ENCODE data around the gene ELOVL2. TPM values are rescaled to one million over a fixed set of nuclear protein-coding genes. Genes with fewer than 3 reads are reported as not detected.

ELOVL2 gene
- total and polyA plus RNA-seq, 12 donors, result 0.73 to 3.5 (median 1.2) TPM

DNA sequence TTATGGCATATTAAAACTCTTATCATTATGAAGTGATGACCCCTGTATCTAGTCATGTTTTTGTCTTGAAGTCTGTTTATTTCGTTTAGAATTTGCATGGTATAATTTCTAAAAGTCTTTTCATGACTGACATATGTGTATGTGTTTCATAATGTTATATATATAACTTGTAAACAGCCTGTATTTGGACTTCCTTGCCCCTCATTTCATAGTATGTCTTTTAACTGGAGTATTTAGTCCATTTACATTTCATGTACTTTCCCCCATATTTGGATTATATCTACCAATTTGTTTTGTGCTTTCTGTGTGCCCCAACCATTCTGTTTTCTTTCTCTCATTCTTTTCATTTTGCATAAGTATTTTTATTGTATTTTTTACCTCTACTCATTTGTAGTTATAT, 98.3 kb downstream of the ELOVL2 start:
- Histone ChIP-seq H3K36me3 (no peaks in the 10 kb centered on the region), H3K27me3 (no peaks in the 10 kb centered on the region), H3K4me1 (no peaks in the 10 kb centered on the region), H3K27ac (no peak overlapping the region), H3K4me3 (no peak overlapping the region), H3K9me3 (peaks cover 0 to 13% (median 0%) of the 10 kb centered on the region in 11 donors)
- TF ChIP-seq, protein P1, sequence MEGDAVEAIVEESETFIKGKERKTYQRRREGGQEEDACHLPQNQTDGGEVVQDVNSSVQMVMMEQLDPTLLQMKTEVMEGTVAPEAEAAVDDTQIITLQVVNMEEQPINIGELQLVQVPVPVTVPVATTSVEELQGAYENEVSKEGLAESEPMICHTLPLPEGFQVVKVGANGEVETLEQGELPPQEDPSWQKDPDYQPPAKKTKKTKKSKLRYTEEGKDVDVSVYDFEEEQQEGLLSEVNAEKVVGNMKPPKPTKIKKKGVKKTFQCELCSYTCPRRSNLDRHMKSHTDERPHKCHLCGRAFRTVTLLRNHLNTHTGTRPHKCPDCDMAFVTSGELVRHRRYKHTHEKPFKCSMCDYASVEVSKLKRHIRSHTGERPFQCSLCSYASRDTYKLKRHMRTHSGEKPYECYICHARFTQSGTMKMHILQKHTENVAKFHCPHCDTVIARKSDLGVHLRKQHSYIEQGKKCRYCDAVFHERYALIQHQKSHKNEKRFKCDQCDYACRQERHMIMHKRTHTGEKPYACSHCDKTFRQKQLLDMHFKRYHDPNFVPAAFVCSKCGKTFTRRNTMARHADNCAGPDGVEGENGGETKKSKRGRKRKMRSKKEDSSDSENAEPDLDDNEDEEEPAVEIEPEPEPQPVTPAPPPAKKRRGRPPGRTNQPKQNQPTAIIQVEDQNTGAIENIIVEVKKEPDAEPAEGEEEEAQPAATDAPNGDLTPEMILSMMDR (IDR thresholded peaks at IDR 0.05), result no peak
- DNase-seq (no peak), ATAC-seq (no peak)
- 77 to 88% methylated on average over 1 of the region's 1 CpG for WGBS, 2 donors
- intact Hi-C loops (cut with DNase I), result no loop called here

DNA sequence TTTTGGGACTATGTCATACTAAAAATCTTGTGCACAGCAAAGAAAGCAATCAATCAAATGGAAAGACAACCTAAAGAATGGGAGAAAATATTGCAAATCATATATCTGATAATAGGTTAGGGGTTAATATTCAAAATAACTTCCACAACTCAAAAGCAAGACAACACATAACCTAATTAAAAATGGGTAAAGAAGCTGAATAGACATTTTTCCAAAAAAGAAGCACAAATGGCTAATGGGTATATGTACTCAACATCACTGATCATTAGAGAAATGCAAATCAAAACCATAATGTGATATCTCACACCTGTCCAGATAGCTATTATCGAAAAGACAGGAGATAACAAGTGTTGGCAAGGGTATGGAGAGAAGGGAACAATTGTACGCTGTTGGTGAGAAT, 104.3 kb downstream of the ELOVL2 start:
- H3K27me3 ChIP-seq, result no peaks in the 10 kb centered on the region
- H3K9me3 ChIP-seq, result peaks cover 0 to 8% (median 0%) of the 10 kb centered on the region in 11 donors
- no peaks in the 10 kb centered on the region for H3K4me1 ChIP-seq
- ATAC-seq (no peak), DNase-seq (no peak)
- TF ChIP-seq, protein P1 (IDR thresholded peaks at IDR 0.05), result no peak
- 94 to 97% methylated on average over 2 of the region's 2 CpGs for WGBS, 2 donors
- no peaks in the 10 kb centered on the region for H3K36me3 ChIP-seq
- H3K27ac ChIP-seq, result no peak overlapping the region
- intact Hi-C loops (cut with DNase I), result no loop called here
- no peak overlapping the region for H3K4me3 ChIP-seq

DNA sequence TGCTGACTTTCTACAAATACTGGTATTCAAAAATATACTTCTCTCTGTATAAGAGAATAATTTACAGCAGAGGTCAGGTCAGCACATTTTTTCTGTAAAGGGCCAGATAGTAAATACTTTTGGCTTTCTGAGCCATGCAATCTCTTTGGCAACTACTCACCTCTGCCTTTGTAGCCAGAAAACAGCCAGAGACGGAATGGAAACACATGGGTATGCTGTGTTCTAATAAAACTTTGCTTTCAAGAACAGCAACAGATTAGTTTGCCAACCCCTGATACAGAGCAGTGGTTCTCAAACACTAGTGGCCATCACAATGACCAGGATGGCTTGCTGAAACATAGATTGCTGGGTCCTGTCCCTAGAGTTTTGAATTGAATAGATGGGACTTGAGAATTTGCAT, 111.0 kb downstream of the ELOVL2 start:
- DNase-seq (no peak), ATAC-seq (no peak)
- Histone ChIP-seq H3K9me3 (no peaks in the 10 kb centered on the region), H3K4me3 (no peak overlapping the region), H3K27me3 (no peaks in the 10 kb centered on the region), H3K27ac (no peak overlapping the region), H3K36me3 (peaks cover 0 to 5% (median 0%) of the 10 kb centered on the region in 9 donors), H3K4me1 (no peaks in the 10 kb centered on the region)
- TF ChIP-seq, protein P1 (IDR thresholded peaks at IDR 0.05), result no peak
- WGBS, 2 donors, result 77 to 91% methylated on average over 1 of the region's 1 CpG
- intact Hi-C loops (cut with DNase I), result no loop called here

Other genes with a start within 250 kb of the ELOVL2 start
- under 1 TPM in 7 of 10 donors, not detected in 3; 0.07 to 0.25 (median 0.13) TPM for gene MAK, start 205.8 kb downstream of the ELOVL2 start, total RNA-seq
- gene MAK, start 205.8 kb downstream of the ELOVL2 start, polyA plus RNA-seq, result under 1 TPM in 1 of 2 donors, not detected in 1; 0.01 TPM
- not detected for gene GCM2, start 162.3 kb downstream of the ELOVL2 start, total RNA-seq
- not detected for gene GCM2, start 162.3 kb downstream of the ELOVL2 start, polyA plus RNA-seq
- gene SYCP2L, start 157.3 kb downstream of the ELOVL2 start, total RNA-seq, result 1 to 10 TPM in 1 of 10 donors, under 1 TPM in 9; 0.11 to 2.4 (median 0.37) TPM
- 1 to 10 TPM in 1 of 2 donors, under 1 TPM in 1; 0.13 to 1.9 TPM for gene SYCP2L, start 157.3 kb downstream of the ELOVL2 start, polyA plus RNA-seq
- 10 to 100 TPM; 10.5 to 14.6 (median 11.8) TPM for gene SMIM13, start 49.5 kb upstream of the ELOVL2 start, total RNA-seq
- 1 to 10 TPM; 3.0 to 8.3 TPM for gene SMIM13, start 49.5 kb upstream of the ELOVL2 start, polyA plus RNA-seq
- under 1 TPM in 2 of 10 donors, not detected in 8; 0.11 to 0.23 TPM for gene ERVFRD-1, start 67.4 kb upstream of the ELOVL2 start, total RNA-seq
- under 1 TPM; 0.01 to 0.07 TPM for gene ERVFRD-1, start 67.4 kb upstream of the ELOVL2 start, polyA plus RNA-seq
- gene NEDD9, start 188.4 kb upstream of the ELOVL2 start, total RNA-seq, result 10 to 100 TPM; 10.8 to 34.2 (median 24.6) TPM
- 10 to 100 TPM; 18.7 to 19.3 TPM for gene NEDD9, start 188.4 kb upstream of the ELOVL2 start, polyA plus RNA-seq